ENCODE measurements around the gene KIF16B.

KIF16B gene

GRCh38 chr20:16312998-16313397 lies 260.2 kb downstream of the KIF16B start:
- in situ Hi-C loops (cut with HindIII; ENCODE audit: low sequenced_read_pairs) = no loop called here

GRCh38 chr20:16311756-16312155 lies 261.5 kb downstream of the KIF16B start:
- in situ Hi-C loops (cut with HindIII; ENCODE audit: low sequenced_read_pairs) = no loop called here

GRCh38 chr20:16308754-16309153 lies 264.5 kb downstream of the KIF16B start:
- in situ Hi-C loops (cut with HindIII; ENCODE audit: low sequenced_read_pairs) = no loop called here

- in situ Hi-C loops (cut with HindIII; ENCODE audit: low sequenced_read_pairs) = no loop called here
These were observed 270.4 kb downstream of the KIF16B start for GRCh38 chr20:16302818-16303217.

- in situ Hi-C loops (cut with HindIII; ENCODE audit: low sequenced_read_pairs) = no loop called here
These were observed 271.3 kb downstream of the KIF16B start for GRCh38 chr20:16301986-16302385.

GRCh38 chr20:16299897-16300296 lies 273.4 kb downstream of the KIF16B start:
- in situ Hi-C loops (cut with HindIII; ENCODE audit: low sequenced_read_pairs) = no loop called here

- in situ Hi-C loops (cut with HindIII; ENCODE audit: low sequenced_read_pairs) = no loop called here
These were observed 276.3 kb downstream of the KIF16B start for GRCh38 chr20:16296931-16297330.

- in situ Hi-C loops (cut with HindIII; ENCODE audit: low sequenced_read_pairs) = no loop called here
These were observed 277.7 kb downstream of the KIF16B start for GRCh38 chr20:16295534-16295933.

GRCh38 chr20:16293590-16293989 lies 279.7 kb downstream of the KIF16B start:
- in situ Hi-C loops (cut with HindIII; ENCODE audit: low sequenced_read_pairs) = no loop called here

- in situ Hi-C loops (cut with HindIII; ENCODE audit: low sequenced_read_pairs) = no loop called here
These were observed 280.9 kb downstream of the KIF16B start for GRCh38 chr20:16292226-16292880.

- in situ Hi-C loops (cut with HindIII; ENCODE audit: low sequenced_read_pairs) = no loop called here
These were observed 282.9 kb downstream of the KIF16B start for GRCh38 chr20:16290358-16290757.

GRCh38 chr20:16287776-16288175 lies 285.5 kb downstream of the KIF16B start:
- in situ Hi-C loops (cut with HindIII; ENCODE audit: low sequenced_read_pairs) = no loop called here

GRCh38 chr20:16286601-16287000 lies 286.6 kb downstream of the KIF16B start:
- in situ Hi-C loops (cut with HindIII; ENCODE audit: low sequenced_read_pairs) = no loop called here

- in situ Hi-C loops (cut with HindIII; ENCODE audit: low sequenced_read_pairs) = no loop called here
These were observed 288.7 kb downstream of the KIF16B start for GRCh38 chr20:16284385-16285100.

GRCh38 chr20:16283978-16284377 lies 289.3 kb downstream of the KIF16B start:
- in situ Hi-C loops (cut with HindIII; ENCODE audit: low sequenced_read_pairs) = no loop called here

GRCh38 chr20:16283307-16283706 lies 289.9 kb downstream of the KIF16B start:
- in situ Hi-C loops (cut with HindIII; ENCODE audit: low sequenced_read_pairs) = no loop called here

- in situ Hi-C loops (cut with HindIII; ENCODE audit: low sequenced_read_pairs) = no loop called here
These were observed 293.0 kb downstream of the KIF16B start for GRCh38 chr20:16280219-16280618.

GRCh38 chr20:16279320-16279719 lies 293.9 kb downstream of the KIF16B start:
- in situ Hi-C loops (cut with HindIII; ENCODE audit: low sequenced_read_pairs) = no loop called here

- in situ Hi-C loops (cut with HindIII; ENCODE audit: low sequenced_read_pairs) = no loop called here
These were observed 299.3 kb downstream of the KIF16B start for GRCh38 chr20:16273812-16274555.

- in situ Hi-C loops (cut with HindIII; ENCODE audit: low sequenced_read_pairs) = no loop called here
These were observed 300.4 kb downstream of the KIF16B start for GRCh38 chr20:16272780-16273360.

- in situ Hi-C loops (cut with HindIII; ENCODE audit: low sequenced_read_pairs) = no loop called here
These were observed 301.8 kb downstream of the KIF16B start for GRCh38 chr20:16271450-16271849.

Data from endothelial cell of hepatic sinusoid (primary cell).